Measurements from ENCODE around the gene PAK5. TPM values are rescaled to one million over a fixed set of nuclear protein-coding genes. Genes with fewer than 3 reads are reported as not detected.
A peak's percentile ranks its signal among the peaks of the same experiment; 100 is the strongest.

PAK5 gene
- total RNA-seq, 1 donor from 2014 or later: 0.10 TPM

- no peak for DNase-seq
Measured at GRCh38 chr20:9493803-9494202, 345.1 kb downstream of the PAK5 start.

- DNase-seq: no peak
Measured at GRCh38 chr20:9492067-9492466, 346.8 kb downstream of the PAK5 start.

- no peak for DNase-seq
Measured at GRCh38 chr20:9491324-9491723, 347.6 kb downstream of the PAK5 start.

GRCh38 chr20:9490631-9491030 lies 348.2 kb downstream of the PAK5 start:
- no peak for DNase-seq

GRCh38 chr20:9490161-9490560 lies 348.7 kb downstream of the PAK5 start:
- no peak for DNase-seq

- DNase-seq: peak; percentile 37
Measured at GRCh38 chr20:9488063-9488462, 350.8 kb downstream of the PAK5 start.

Other genes starting within 250 kb of the PAK5 start
- 1.8 TPM for gene ANKEF1, start 195.9 kb upstream of the PAK5 start, total RNA-seq

All from tongue (tissue), 2 donors.